ENCODE data around the gene EEIG1.
A peak's percentile ranks its signal among the peaks of the same experiment; 100 is the strongest.

The EEIG1 gene

DNA sequence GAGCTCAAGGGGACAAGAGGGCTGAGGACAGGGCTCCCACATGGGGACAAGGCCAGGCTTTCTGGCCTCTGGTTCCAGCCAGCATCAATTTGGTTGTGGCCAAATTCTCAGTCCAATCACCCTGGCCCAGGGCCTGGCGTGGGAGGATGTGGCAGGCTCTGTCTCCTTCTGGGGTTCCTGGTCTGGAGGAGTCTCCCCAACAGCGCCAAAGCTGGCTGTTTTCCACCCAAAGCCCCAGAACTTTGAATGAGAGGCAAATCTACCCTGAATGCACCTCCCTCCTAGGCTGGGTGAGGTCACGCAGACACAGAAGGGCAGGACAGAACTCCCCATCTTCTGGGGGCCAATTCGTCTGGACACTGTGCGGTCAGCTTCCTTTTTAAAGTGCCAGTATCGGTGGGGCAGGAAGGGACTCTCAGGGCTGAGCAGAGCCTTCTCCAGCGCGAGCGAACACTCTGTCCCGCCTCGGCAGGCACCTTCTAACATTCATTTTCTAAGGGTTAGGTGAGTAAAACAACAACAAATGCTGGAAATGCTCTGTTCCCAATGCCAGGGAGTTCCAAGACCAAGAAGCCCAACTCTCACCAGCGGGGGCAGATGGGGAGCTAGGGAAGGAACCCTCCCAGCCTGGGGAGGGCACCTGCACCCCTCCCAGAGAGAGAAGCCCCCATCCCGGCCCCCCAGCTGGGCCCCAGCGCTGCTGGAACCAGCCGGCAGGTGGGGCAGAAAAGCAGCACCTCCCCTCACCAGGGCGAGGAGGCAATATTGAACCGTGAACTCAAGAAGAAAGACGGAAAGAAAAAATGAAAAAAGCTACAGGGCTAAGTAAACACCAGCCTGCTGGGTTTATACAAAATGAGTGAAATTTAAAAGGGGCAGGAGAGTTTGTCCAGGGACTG, 39.5 kb downstream of the EEIG1 start:
- H3K4me3 ChIP-seq (ENCODE audit: low read length), result no peak overlapping the region
- H3K9me3 ChIP-seq (ENCODE audit: control insufficient read depth, low read length), result no peaks in the 10 kb centered on the region
- no peaks in the 10 kb centered on the region for H3K27me3 ChIP-seq (ENCODE audit: control insufficient read depth, insufficient read depth, low read length)
- H3K4me1 ChIP-seq (ENCODE audit: control insufficient read depth, insufficient read depth, low read length), result peaks cover 14% of the 10 kb centered on the region
- peaks cover 29% of the 10 kb centered on the region for H3K36me3 ChIP-seq (ENCODE audit: control insufficient read depth, insufficient read depth, low read length)
- no peak overlapping the region for H3K9ac ChIP-seq (ENCODE audit: low read length)

DNA sequence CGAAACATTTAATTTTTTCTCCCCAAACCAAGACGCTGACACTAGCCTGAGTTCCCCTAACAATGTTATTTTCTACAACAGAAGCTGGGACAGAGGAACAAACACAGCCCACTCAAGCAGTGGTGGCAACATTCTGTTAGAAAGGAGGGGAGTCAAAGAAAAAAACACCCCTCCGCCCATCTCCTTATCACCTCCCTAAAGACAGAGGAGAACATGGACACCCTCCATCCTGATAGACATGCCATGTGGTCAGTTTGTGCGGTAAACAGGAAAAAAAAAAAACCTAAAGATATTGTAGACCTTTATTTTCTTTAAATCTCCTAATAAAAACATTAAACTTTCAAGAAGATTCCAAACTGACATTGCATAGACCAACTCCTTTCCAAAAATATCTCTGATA, 40.2 kb downstream of the EEIG1 start:
- H3K4me1 ChIP-seq (ENCODE audit: control insufficient read depth, insufficient read depth, low read length), result peaks cover 19% of the 10 kb centered on the region
- H3K27me3 ChIP-seq (ENCODE audit: control insufficient read depth, insufficient read depth, low read length), result no peaks in the 10 kb centered on the region
- no peak overlapping the region for H3K4me3 ChIP-seq (ENCODE audit: low read length)
- no peaks in the 10 kb centered on the region for H3K9me3 ChIP-seq (ENCODE audit: control insufficient read depth, low read length)
- no peak overlapping the region for H3K9ac ChIP-seq (ENCODE audit: low read length)
- peaks cover 29% of the 10 kb centered on the region for H3K36me3 ChIP-seq (ENCODE audit: control insufficient read depth, insufficient read depth, low read length)

DNA sequence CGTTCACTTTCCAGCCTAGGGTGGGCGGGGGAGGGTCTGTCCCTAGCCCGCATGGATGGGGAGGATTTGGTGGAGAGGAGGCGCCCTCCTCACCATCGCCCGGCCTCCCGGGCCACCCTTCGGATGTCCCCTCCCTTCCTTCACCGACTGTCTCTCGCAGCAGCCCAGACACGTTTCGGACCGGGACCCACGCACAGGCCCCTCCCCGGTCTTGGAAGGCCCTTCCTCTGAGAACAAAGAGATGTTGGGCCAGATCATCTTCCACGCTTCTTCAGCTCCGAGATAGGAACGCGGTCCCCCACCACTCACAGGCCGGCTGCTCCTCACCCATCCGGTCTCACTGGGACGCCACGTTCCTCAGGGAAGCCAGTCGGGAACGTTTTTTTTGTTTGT, 42.5 kb downstream of the EEIG1 start:
- H3K4me3 ChIP-seq (ENCODE audit: low read length), result peak overlapping the region; percentile 89
- H3K9me3 ChIP-seq (ENCODE audit: control insufficient read depth, low read length), result no peaks in the 10 kb centered on the region
- peak overlapping the region; percentile 69 for H3K9ac ChIP-seq (ENCODE audit: low read length)
- H3K36me3 ChIP-seq (ENCODE audit: control insufficient read depth, insufficient read depth, low read length), result peaks cover 11% of the 10 kb centered on the region
- no peaks in the 10 kb centered on the region for H3K27me3 ChIP-seq (ENCODE audit: control insufficient read depth, insufficient read depth, low read length)
- H3K4me1 ChIP-seq (ENCODE audit: control insufficient read depth, insufficient read depth, low read length), result peaks cover 19% of the 10 kb centered on the region

DNA sequence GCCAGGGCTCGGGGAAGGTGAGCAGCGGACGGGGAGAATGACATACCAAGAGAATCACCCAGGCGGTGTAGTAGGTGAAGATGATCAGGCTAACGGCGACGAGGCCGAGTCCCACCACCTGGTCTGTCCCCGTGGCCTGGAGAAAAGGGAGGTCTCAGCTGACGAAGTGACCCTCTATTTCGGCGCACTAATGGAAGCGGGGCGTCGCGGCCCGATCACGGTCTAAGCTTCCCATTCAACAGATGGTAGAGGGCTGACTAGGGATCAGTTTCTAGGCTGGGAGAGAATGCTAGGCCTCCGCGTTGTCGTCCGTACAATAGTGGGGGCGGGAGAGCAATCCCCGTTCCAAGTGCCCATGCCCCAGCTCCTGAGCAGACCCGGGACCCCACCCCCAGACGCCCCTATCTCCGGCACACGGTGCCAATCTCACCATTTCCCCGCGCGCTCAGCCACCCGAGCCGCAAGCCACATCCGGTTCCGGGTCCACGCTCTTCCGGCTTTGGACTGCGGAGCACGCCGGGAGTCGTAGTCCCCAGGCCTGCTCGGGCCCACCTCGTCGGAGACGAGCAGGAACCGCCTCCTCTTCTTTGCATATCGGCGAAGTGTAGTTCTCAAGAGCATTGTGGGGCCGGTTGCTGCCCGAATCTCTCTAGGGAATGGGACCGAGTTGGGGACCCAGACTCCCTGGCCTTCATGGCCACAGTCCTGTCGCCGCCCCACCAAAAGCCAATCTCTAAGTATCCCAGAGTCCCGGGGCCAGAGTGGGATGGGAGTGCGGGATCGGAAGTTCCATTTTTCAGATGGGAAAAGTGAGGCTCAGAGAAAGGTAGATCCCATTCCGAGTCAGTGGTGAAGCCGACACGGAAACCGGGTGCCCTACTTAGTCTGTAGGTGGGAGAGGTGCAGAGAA, 43.1 kb downstream of the EEIG1 start, which contains the start of gene DPM2:
Gene DPM2 (minus strand): TSS at position 467 of the 910 bp plus-strand sequence. CDS start 34 bp downstream, at position 433.
- peaks cover 11% of the 10 kb centered on the region for H3K36me3 ChIP-seq (ENCODE audit: control insufficient read depth, insufficient read depth, low read length)
- H3K9me3 ChIP-seq (ENCODE audit: control insufficient read depth, low read length), result no peaks in the 10 kb centered on the region
- H3K4me3 ChIP-seq (ENCODE audit: low read length), result peak within 1 kb of the TSS; percentile 89
- peak within 1 kb of the TSS; percentile 69 for H3K9ac ChIP-seq (ENCODE audit: low read length)
- no peaks in the 10 kb centered on the region for H3K27me3 ChIP-seq (ENCODE audit: control insufficient read depth, insufficient read depth, low read length)
- H3K4me1 ChIP-seq (ENCODE audit: control insufficient read depth, insufficient read depth, low read length), result peaks cover 19% of the 10 kb centered on the region

DNA sequence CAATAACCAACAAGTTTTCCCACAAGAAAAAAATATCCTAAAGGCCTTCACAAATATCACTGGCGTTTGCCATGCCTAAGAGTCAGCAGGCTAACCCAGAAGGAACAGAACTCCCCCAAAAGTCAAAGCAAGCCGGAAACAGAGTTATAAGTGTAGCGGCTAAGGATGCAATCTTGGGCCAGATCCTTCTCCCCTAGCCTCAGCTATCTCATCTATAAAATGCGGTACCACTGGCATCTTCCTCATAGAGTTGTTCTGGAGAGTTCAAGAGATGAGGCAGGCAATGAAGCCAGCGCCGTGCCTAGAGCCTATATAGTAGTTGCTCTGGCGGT, 43.8 kb downstream of the EEIG1 start:
- Histone ChIP-seq H3K4me3 (ENCODE audit: low read length) (peak overlapping the region; percentile 89), H3K9me3 (ENCODE audit: control insufficient read depth, low read length) (no peaks in the 10 kb centered on the region), H3K9ac (ENCODE audit: low read length) (peak overlapping the region; percentile 69), H3K4me1 (ENCODE audit: control insufficient read depth, insufficient read depth, low read length) (peaks cover 19% of the 10 kb centered on the region), H3K27me3 (ENCODE audit: control insufficient read depth, insufficient read depth, low read length) (no peaks in the 10 kb centered on the region), H3K36me3 (ENCODE audit: control insufficient read depth, insufficient read depth, low read length) (peaks cover 8% of the 10 kb centered on the region)

DNA sequence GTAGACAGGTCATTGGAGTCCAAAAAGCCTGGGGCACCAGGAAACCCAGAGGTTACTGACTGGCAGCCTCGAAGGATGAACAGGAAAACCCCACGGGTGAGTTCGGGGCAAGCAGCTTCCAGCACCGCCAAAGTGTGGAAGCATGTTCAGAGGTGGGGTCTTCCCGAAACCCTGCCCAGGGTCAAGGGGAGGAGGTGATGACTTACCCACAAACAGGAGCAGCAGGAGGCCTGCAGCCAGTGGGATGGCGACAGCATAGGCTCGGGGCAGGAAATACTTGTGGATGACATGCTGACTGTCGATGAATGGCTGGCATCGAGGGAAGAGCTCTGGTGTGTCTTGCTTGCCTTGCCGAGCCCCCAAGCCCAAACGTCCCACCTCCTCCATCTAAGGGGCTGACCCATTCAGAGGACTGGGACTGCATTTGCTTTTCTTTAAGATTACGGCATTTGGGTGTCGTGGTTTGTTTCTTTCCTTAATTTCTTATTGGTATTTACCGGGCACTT, 44.4 kb downstream of the EEIG1 start:
- Histone ChIP-seq H3K9ac (ENCODE audit: low read length) (peak overlapping the region; percentile 69), H3K9me3 (ENCODE audit: control insufficient read depth, low read length) (no peaks in the 10 kb centered on the region), H3K4me1 (ENCODE audit: control insufficient read depth, insufficient read depth, low read length) (peaks cover 24% of the 10 kb centered on the region), H3K36me3 (ENCODE audit: control insufficient read depth, insufficient read depth, low read length) (peaks cover 1% of the 10 kb centered on the region), H3K27me3 (ENCODE audit: control insufficient read depth, insufficient read depth, low read length) (no peaks in the 10 kb centered on the region), H3K4me3 (ENCODE audit: low read length) (no peak overlapping the region)

DNA sequence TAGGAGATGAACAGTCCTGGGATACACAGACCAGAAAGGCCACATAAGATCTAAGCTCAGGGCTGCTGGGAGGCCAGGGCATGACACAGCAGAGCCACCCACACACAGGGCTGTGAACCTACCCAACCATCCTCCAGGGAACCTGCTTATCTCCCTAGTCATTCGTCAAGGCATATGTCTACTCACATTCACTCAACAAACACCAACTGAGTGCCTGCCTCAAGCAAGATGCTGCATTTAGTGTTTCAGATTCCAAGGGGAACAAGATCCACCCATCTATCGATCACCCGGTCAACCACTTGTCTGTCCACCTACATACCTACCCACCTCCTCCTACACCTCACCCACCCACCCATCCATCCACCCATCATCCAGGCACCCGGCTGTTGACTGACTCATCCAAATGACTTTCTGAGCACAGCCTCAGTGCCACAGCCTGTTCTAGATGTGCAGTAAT, 45.0 kb downstream of the EEIG1 start:
- H3K4me1 ChIP-seq (ENCODE audit: control insufficient read depth, insufficient read depth, low read length), result peaks cover 30% of the 10 kb centered on the region
- no peak overlapping the region for H3K9ac ChIP-seq (ENCODE audit: low read length)
- no peak overlapping the region for H3K4me3 ChIP-seq (ENCODE audit: low read length)
- H3K36me3 ChIP-seq (ENCODE audit: control insufficient read depth, insufficient read depth, low read length), result no peaks in the 10 kb centered on the region
- no peaks in the 10 kb centered on the region for H3K9me3 ChIP-seq (ENCODE audit: control insufficient read depth, low read length)
- no peaks in the 10 kb centered on the region for H3K27me3 ChIP-seq (ENCODE audit: control insufficient read depth, insufficient read depth, low read length)

DNA sequence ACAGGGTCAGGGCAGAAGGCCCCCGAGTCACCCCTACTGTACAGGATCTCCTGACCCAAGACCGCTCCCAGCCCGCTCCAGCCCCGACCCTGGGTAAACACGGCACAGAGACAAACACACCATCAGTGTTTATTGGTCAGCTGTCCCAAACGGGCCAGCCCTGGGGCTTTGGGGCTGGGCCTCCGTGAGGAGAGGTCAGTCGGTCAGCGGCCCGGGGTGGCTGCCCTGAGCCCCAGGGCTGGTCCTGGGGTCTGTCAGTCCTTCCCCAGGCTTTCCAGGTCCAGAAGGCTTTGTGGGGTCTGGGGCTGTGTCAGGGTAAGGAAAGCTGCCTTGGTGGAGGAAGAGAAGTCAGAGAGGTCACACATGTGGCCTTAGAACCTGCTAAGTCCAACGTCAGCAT, 45.8 kb downstream of the EEIG1 start:
- Histone ChIP-seq H3K36me3 (ENCODE audit: control insufficient read depth, insufficient read depth, low read length) (no peaks in the 10 kb centered on the region), H3K4me1 (ENCODE audit: control insufficient read depth, insufficient read depth, low read length) (peaks cover 32% of the 10 kb centered on the region), H3K9me3 (ENCODE audit: control insufficient read depth, low read length) (no peaks in the 10 kb centered on the region), H3K4me3 (ENCODE audit: low read length) (no peak overlapping the region), H3K27me3 (ENCODE audit: control insufficient read depth, insufficient read depth, low read length) (no peaks in the 10 kb centered on the region), H3K9ac (ENCODE audit: low read length) (no peak overlapping the region)

DNA sequence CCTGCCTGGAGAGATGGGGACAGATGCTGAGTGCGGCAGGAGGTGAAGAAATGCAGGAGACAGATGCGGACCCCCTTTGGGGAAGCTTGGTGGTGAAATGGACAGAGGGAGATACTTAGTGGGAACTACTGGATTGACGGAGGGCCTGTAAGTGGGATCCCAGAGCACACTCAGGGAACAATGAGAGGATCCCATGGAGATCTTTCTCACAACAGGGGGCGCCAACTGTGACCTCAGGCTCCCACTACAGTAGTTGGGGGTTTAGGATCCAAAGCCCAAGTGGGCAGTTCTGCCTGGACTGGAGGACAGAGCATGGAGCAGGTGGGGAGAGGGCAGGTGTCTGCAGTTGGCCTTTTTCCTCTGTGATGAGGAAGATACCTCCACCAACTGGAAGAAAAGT, 46.5 kb downstream of the EEIG1 start:
- H3K9ac ChIP-seq (ENCODE audit: low read length), result no peak overlapping the region
- peaks cover 29% of the 10 kb centered on the region for H3K4me1 ChIP-seq (ENCODE audit: control insufficient read depth, insufficient read depth, low read length)
- no peaks in the 10 kb centered on the region for H3K9me3 ChIP-seq (ENCODE audit: control insufficient read depth, low read length)

DNA sequence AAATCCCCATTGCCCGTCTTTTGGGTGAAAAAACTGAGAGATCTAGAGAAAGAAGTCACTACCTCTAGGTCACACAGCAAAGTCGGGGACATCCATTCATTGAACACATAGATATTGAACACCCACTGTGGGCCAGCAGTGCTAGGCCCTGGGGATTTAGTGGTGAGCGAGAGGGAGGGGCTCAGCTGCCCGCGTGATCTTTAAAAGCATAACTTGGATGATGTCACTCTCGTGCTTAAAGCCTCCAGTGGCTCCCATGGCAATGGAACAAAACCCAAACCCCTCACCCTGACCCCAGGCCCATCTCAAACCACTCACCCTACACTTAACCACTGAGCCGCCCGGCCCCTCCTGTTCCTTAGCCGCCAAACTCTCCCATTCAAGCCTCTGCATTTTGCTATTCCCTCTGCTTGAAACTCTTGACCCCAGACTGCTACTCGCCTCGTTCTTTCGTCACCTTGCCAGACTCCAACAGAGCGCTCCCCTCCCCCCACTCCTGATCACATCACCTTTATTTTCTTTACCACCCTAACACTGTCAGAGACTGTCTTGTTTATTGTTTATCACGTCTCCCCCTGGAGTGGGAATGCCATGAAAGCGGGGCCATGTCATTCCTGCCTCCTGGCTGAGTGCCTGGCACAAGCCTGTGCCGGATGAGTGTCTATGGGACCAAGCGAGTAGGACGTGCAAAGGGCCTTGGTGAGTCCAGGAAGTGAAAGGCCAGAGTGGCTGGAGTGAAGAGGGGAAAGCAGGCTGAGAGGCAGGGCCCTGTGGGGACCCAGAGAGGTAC, 49.5 kb downstream of the EEIG1 start:
- Histone ChIP-seq H3K4me1 (ENCODE audit: control insufficient read depth, insufficient read depth, low read length) (peaks cover 43% of the 10 kb centered on the region), H3K9me3 (ENCODE audit: control insufficient read depth, low read length) (no peaks in the 10 kb centered on the region), H3K4me3 (ENCODE audit: low read length) (no peak overlapping the region), H3K9ac (ENCODE audit: low read length) (peak overlapping the region; percentile 1), H3K36me3 (ENCODE audit: control insufficient read depth, insufficient read depth, low read length) (no peaks in the 10 kb centered on the region), H3K27me3 (ENCODE audit: control insufficient read depth, insufficient read depth, low read length) (peaks cover 26% of the 10 kb centered on the region)

More for the DNA sequence above, 46.5 kb downstream of the EEIG1 start:
- no peaks in the 10 kb centered on the region for H3K36me3 ChIP-seq (ENCODE audit: control insufficient read depth, insufficient read depth, low read length)
- H3K4me3 ChIP-seq (ENCODE audit: low read length), result no peak overlapping the region
- peaks cover 4% of the 10 kb centered on the region for H3K27me3 ChIP-seq (ENCODE audit: control insufficient read depth, insufficient read depth, low read length)
